ENCODE results near the gene ANKZF1.

- TF ChIP-seq CTCF (IDR thresholded peaks at IDR 0.05) (no peak), EP300 (IDR thresholded peaks at IDR 0.05) (no peak), POLR2AphosphoS5 (IDR thresholded peaks at IDR 0.05) (no peak)
Measured at GRCh38 chr2:219214141-219214540, 15.5 kb upstream of the ANKZF1 start.
